Endothelial cell of umbilical vein (primary cell): Measurements from ENCODE around the gene HPCAL4. TPM values are rescaled to one million over a fixed set of nuclear protein-coding genes. Genes with fewer than 3 reads are reported as not detected.
A peak's percentile ranks its signal among the peaks of the same experiment; 100 is the strongest.

Source experiments
- BruUV-seq: library from RNA; stranded (reverse); fragments of 400-500 nt; replicated peaks from 2 replicates; lab custom pipeline; 2021; lab: Mats Ljungman, UMichigan
- CTCF ChIA-PET: fragments of 300-600, 350-600 bp; sonication (Branson Sonifier 250); formaldehyde crosslinking; loops from one replicate; lab custom pipeline; 2021; ENCODE audit warnings: antibody characterized with exemption, inconsistent platforms; lab: Charles Lee
- POLR2A ChIA-PET: fragments of 300-600, 350-600 bp; sonication (Branson Sonifier 250); formaldehyde crosslinking; loops from one replicate; lab custom pipeline; 2021; ENCODE audit warnings: antibody characterized with exemption, inconsistent platforms; lab: Charles Lee
- DNase-seq: peaks from one replicate; pipeline ENCODE4 v3.0.0-alpha.2; 2011; ENCODE audit warnings: low read depth, low spot score
- FAIRE-seq: peaks from 2 replicates; lab custom pipeline; 2011; peaks lifted over from hg19 to GRCh38; lab: Jason Lieb, UNC
- H2AFZ ChIP-seq: 2 replicates; pipeline ENCODE4 v1.6.0; 2012; ENCODE audit warnings: low read depth, low read length, control low read depth, inconsistent platforms
- H3K27ac ChIP-seq: 2 replicates; pipeline ENCODE4 v1.5.1; 2011; ENCODE audit warnings: low read depth, mild to moderate bottlenecking, control low read depth, low read length, moderate library complexity; ENCODE audit not compliant: insufficient read depth
- H3K27me3 ChIP-seq, 2 experiments: 2 replicates each; pipeline versions ENCODE4 v1.6.0 to v1.6.1; 2011; ENCODE audit warnings: low read length in 2 of 2, mixed read lengths in 1 of 2; ENCODE audit not compliant: control insufficient read depth in 2 of 2, insufficient read depth in 2 of 2
- H3K36me3 ChIP-seq, 2 experiments: 2 replicates in 1 of 2; 3 replicates in 1 of 2; pipeline ENCODE4 v1.5.1; 2011; ENCODE audit warnings: low read length in 2 of 2, mild to moderate bottlenecking in 1 of 2, moderate library complexity in 1 of 2; ENCODE audit not compliant: control insufficient read depth in 2 of 2, insufficient read depth in 2 of 2; ENCODE audit errors: extremely low read depth in 1 of 2
- H3K4me1 ChIP-seq: 3 replicates; pipeline ENCODE4 v1.5.1; 2011; ENCODE audit warnings: mild to moderate bottlenecking, low read length; ENCODE audit not compliant: control insufficient read depth, insufficient read depth; ENCODE audit errors: extremely low read depth
- H3K4me2 ChIP-seq: 2 replicates; pipeline ENCODE4 v1.6.1; 2011; ENCODE audit warnings: low read length, control low read depth, mixed read lengths; ENCODE audit not compliant: insufficient read depth
- H3K4me3 ChIP-seq, 3 experiments: fragments of 200-600 bp in 1 of 3; sonication (generic), shearing (Covaris generic) in 1 of 3; replicated peaks in 1 of 3; 2 replicates each; pipeline ENCODE4 v1.5.1; 2011 to 2016; ENCODE audit warnings: control low read depth in 3 of 3, low read length in 3 of 3, mild to moderate bottlenecking in 2 of 3, inconsistent platforms in 1 of 3, low read depth in 1 of 3, moderate library complexity in 1 of 3; ENCODE audit not compliant: insufficient read depth in 1 of 3
- H3K79me2 ChIP-seq: 2 replicates; pipeline ENCODE4 v1.6.0; 2012; ENCODE audit warnings: low read length, inconsistent platforms; ENCODE audit not compliant: control insufficient read depth, insufficient read depth
- H3K9ac ChIP-seq: replicated peaks from 2 replicates; pipeline ENCODE3; 2011; ENCODE audit warnings: low read length, control low read depth; ENCODE audit not compliant: insufficient read depth; ENCODE audit errors: extremely low read depth
- H3K9me1 ChIP-seq: replicated peaks from 3 replicates; pipeline ENCODE4 v1.6.0; 2011; ENCODE audit warnings: mild to moderate bottlenecking, low read length; ENCODE audit not compliant: control insufficient read depth, insufficient read depth; ENCODE audit errors: extremely low read depth
- H3K9me3 ChIP-seq: replicated peaks from 2 replicates; pipeline ENCODE4 v1.5.1; 2012; ENCODE audit warnings: low read length, inconsistent platforms; ENCODE audit not compliant: control insufficient read depth, insufficient read depth
- H4K20me1 ChIP-seq: replicated peaks from 2 replicates; pipeline ENCODE3; 2011; ENCODE audit warnings: mild to moderate bottlenecking, low read length; ENCODE audit not compliant: control insufficient read depth, insufficient read depth; ENCODE audit errors: extremely low read depth
- EZH2 ChIP-seq: IDR thresholded peaks from 2 replicates; pipeline ENCODE4 v1.6.1; 2012; ENCODE audit warnings: borderline replicate concordance, low read depth, mild to moderate bottlenecking, moderate library complexity, low read length, inconsistent platforms; ENCODE audit not compliant: severe bottlenecking
- GATA2 ChIP-seq: IDR thresholded peaks from 2 replicates; pipeline ENCODE4 v1.7.0; 2011; ENCODE audit warnings: low read depth, mild to moderate bottlenecking, moderate library complexity, mixed read lengths, low read length; ENCODE audit not compliant: insufficient read length, insufficient read depth
- POLR2AphosphoS5 ChIP-seq: IDR thresholded peaks from 2 replicates; pipeline ENCODE4 v1.6.1; 2012; ENCODE audit warnings: low read depth, mild to moderate bottlenecking, control low read depth, low read length, moderate library complexity; ENCODE audit not compliant: insufficient read depth
- dilution Hi-C: fragments of 300-500 bp; cut with MboI; formaldehyde crosslinking; loops from one replicate; pipeline ENCODE4 v1.15.0; 2019; ENCODE audit warnings: low sequenced_read_pairs; ENCODE audit not compliant: extremely low pct_ligation_motif_present
- intact Hi-C: fragments of 100-400 bp; cut with micrococcal nuclease; formaldehyde crosslinking; loops from one replicate; pipeline ENCODE4 v1.10.0; 2022
- polyA plus RNA-seq, 4 experiments: library from polyadenylated mRNA; depleted of rRNA in 3 of 4; stranded (reverse) in 3 of 4; unstranded in 1 of 4; fragments of >200 nt; gene quantifications; 2 replicates each; pipeline versions ENCODE4 v1.2.1 to v1.2.3, GENCODE V29; 2011 to 2012; ENCODE audit warnings: missing spikeins in 1 of 4
- total RNA-seq: library from RNA; stranded (reverse); gene quantifications from 2 replicates; pipeline ENCODE4 v1.2.3, GENCODE V29; 2021
- TF ChIP-seq, protein P1 (sequence below): IDR thresholded peaks from 2 replicates; pipeline ENCODE4 v1.6.1; 2011; ENCODE audit not compliant: insufficient read depth, insufficient read length

HPCAL4 gene
- total and polyA plus RNA-seq, 2 donors (not counting 3 experiments of a cell fraction or from before 2014, with no cell fraction given) = not detected

DNA sequence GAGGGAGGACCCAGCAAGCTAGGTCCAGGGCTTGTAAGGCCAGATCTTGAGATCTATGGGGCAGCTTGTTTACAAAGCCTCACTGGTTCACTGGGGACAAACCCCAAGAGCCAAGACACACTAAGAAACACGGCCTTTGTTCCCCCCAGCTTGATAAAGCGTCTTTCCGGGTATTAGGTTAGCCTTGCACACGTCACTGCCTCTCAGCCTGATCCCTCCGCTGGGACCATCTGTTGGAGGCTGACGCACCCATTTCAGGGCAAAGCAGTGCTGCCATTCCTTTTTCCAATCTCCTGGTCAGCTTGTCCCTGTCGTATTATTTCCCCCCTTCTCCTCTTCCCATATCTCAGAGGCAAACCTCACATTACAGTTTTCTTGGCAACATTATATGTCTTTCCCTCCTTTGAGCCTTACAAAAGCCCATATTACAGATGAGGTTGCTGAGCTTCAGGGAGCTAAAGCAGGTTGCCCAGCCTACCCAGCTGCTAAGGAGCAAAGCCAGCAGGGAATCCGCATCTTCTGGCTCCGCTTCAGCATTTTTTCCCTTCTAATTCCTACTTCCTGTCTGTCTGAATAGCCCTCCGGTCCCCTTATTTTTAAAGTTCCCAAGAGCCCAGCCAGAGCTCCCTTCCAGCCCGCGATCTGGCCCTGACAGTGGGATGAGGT, 55.9 kb downstream of the HPCAL4 start:
- Histone ChIP-seq H3K9me1 (no peaks in the 10 kb centered on the region), H3K4me2 (no peak overlapping the region), H3K4me1 (no peaks in the 10 kb centered on the region), H3K79me2 (no peaks in the 10 kb centered on the region), H4K20me1 (no peaks in the 10 kb centered on the region), H3K27ac (no peak overlapping the region), H3K9ac (no peak overlapping the region), H3K4me3 (no peak overlapping the region), H2AFZ (no peak overlapping the region), H3K36me3 (no peaks in the 10 kb centered on the region), H3K9me3 (no peaks in the 10 kb centered on the region), H3K27me3 (peaks cover 64 to 80% of the 10 kb centered on the region in 2 experiments)
- TF ChIP-seq, protein P1, sequence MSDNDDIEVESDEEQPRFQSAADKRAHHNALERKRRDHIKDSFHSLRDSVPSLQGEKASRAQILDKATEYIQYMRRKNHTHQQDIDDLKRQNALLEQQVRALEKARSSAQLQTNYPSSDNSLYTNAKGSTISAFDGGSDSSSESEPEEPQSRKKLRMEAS = no peak
- no peak for TF ChIP-seq POLR2AphosphoS5
- DNase-seq (no peak), FAIRE-seq (no peak)
- no TSS peak for BruUV-seq
- POLR2A ChIA-PET = no interaction called here
- CTCF ChIA-PET = interaction anchor here (1.0 to 3.8 kb wide), 4 partner anchors 18 to 29 kb away, joined by 3 to 19 read pairs (median 10); no protein-coding TSS in a partner anchor
- intact Hi-C loops = no loop called here
- dilution Hi-C loops = no loop called here

DNA sequence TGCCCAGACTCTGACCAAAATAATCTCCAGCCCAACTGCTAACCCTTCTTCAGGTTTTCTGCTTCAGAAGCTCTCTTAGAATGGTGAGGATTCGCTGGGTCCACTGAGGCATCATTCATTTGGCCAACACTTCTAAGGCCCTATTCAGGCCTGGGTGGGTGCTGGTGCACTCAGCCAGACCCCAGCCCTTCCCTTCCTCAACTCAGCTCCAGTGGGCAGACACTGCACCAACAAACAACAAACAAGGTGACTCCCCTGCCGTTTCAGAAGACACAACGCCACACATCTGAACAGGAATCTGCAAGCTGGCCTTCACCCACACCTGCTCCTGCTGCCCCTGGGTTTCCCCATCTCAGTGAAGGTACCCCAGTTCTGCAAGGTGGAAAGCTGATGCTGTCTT, 57.8 kb downstream of the HPCAL4 start:
- no TSS peak for BruUV-seq
- intact Hi-C loops (no loop called here), dilution Hi-C loops (no loop called here)
- Histone ChIP-seq H3K36me3 (no peaks in the 10 kb centered on the region), H4K20me1 (no peaks in the 10 kb centered on the region), H3K4me1 (no peaks in the 10 kb centered on the region), H3K27ac (no peak overlapping the region), H3K27me3 (peaks cover 65 to 76% of the 10 kb centered on the region in 2 experiments), H2AFZ (no peak overlapping the region), H3K79me2 (no peaks in the 10 kb centered on the region), H3K4me3 (no peak overlapping the region), H3K9me1 (no peaks in the 10 kb centered on the region), H3K4me2 (no peak overlapping the region), H3K9ac (no peak overlapping the region), H3K9me3 (no peaks in the 10 kb centered on the region)
- TF ChIP-seq GATA2 = no peak
- TF ChIP-seq EZH2 = peak; percentile 52
- no peak for DNase-seq
- FAIRE-seq = no peak
- ChIA-PET POLR2A (interaction anchor here (0.6 kb wide), 1 partner anchor 27 kb away, joined by 5 read pairs; no protein-coding TSS in a partner anchor), CTCF (interaction anchor here (1.1 to 3.1 kb wide), 2 partner anchors 24 to 27 kb away, joined by 6 to 14 read pairs; no protein-coding TSS in a partner anchor)
